Measurements from ENCODE around the gene MEX3A.

DNA sequence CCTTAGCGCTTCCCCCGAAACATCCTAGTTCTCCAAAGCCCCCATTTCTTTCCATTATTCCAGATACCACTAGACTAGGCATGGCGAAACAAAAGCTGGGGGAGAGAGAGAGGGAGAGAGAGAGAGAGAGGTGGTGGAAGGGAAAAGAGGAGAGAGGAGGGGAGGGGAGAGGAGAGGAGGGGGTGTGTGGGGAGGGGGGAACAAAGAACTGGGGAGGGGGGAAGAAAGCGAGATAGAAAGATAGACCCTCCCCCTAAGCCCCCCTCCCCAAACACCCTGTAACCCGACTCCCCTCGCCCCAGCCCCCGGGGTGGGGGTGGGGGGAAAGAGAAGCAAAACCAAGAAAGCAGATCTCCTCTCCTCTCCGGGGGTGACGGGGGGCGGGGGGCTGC, 352 bp downstream of the MEX3A start:
- TF ChIP-seq CTCF (IDR thresholded peaks at IDR 0.05; ENCODE audit: low read length) = no peak
- no peak for TF ChIP-seq EZH2 (IDR thresholded peaks at IDR 0.05; ENCODE audit: borderline replicate concordance, low read length)
